ENCODE data around the gene MPPED1.

GRCh38 chr22:43533656-43534428, 122.0 kb downstream of the MPPED1 start:
- TF ChIP-seq CTCF (IDR thresholded peaks at IDR 0.05; ENCODE audit: low read depth, low read length, missing input control), result no peak
- no peak for TF ChIP-seq ZBTB33 (IDR thresholded peaks at IDR 0.05)
- no peak for TF ChIP-seq REST (IDR thresholded peaks at IDR 0.05)
- no peak for TF ChIP-seq GABPA (IDR thresholded peaks at IDR 0.05 in 1 of 2, conservative IDR thresholded peaks at IDR 0.05 in 1 of 2)
- no peak for TF ChIP-seq TAF1 (conservative IDR thresholded peaks at IDR 0.05)

Measured in liver (tissue), 3 donors.